VCaP (cell line): ENCODE results near the gene FAM120C.

Experiments used
- H3K27ac ChIP-seq: fragments of 450-650 bp; 2 replicates; pipeline ENCODE4 v1.5.1; 2017
- TF ChIP-seq, protein P1 (sequence below): fragments of 450-650 bp; conservative IDR thresholded peaks from 2 replicates; pipeline ENCODE4 v1.5.1; 2017; ENCODE audit warnings: mild to moderate bottlenecking, moderate library complexity

Gene FAM120C

DNA sequence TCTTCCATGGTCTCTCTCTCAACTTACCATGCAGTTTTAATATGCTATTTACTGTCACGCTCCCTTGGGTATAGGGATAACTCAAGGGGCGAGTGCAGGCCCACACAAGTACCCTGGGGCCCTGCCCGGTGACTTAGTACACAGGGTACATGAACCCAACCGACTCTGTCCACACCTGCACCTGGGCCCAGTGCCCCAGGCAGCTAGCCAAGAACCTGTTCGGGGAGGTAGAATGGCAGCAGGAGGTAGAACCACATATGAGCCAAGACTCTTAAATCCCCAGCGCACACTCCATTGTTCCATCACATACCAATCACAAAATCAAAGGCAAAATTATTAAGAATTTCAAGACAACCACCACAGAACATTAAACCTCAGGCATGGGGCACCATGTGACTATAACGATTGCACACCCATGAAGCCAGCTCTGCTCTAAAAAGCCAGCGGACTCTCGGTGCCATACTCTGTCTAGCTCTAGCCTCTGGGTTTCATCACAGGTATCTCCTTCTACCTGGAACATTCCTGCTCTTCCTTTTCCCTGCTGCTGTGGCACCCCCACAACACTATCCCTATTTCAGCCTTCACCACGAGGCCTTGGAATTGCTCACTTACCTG, 153.4 kb downstream of the FAM120C start:
- H3K27ac ChIP-seq = peak overlapping the region; percentile 46
- TF ChIP-seq, protein P1, sequence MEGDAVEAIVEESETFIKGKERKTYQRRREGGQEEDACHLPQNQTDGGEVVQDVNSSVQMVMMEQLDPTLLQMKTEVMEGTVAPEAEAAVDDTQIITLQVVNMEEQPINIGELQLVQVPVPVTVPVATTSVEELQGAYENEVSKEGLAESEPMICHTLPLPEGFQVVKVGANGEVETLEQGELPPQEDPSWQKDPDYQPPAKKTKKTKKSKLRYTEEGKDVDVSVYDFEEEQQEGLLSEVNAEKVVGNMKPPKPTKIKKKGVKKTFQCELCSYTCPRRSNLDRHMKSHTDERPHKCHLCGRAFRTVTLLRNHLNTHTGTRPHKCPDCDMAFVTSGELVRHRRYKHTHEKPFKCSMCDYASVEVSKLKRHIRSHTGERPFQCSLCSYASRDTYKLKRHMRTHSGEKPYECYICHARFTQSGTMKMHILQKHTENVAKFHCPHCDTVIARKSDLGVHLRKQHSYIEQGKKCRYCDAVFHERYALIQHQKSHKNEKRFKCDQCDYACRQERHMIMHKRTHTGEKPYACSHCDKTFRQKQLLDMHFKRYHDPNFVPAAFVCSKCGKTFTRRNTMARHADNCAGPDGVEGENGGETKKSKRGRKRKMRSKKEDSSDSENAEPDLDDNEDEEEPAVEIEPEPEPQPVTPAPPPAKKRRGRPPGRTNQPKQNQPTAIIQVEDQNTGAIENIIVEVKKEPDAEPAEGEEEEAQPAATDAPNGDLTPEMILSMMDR = no peak

- TF ChIP-seq, protein P1 = no peak
- no peak overlapping the region for H3K27ac ChIP-seq
Observed at GRCh38 chrX:54024350-54024749, 158.7 kb downstream of the FAM120C start.
